Caco-2 (cell line): ENCODE results near the gene PTK7. TPM values are rescaled to one million over a fixed set of nuclear protein-coding genes. Genes with fewer than 3 reads are reported as not detected.
A peak's percentile ranks its signal among the peaks of the same experiment; 100 is the strongest.
"Not testable (repeated sequence)": the region's sequence is repeated elsewhere in the genome, so short reads cannot be mapped to it uniquely, and the experiment has no call there.

Experiments used
- BruUV-seq: library from RNA; stranded (reverse); fragments of 400-500 nt; replicated peaks from 2 replicates; lab custom pipeline; 2021; lab: Mats Ljungman, UMichigan
- CTCF ChIA-PET: fragments of 300-600 bp; sonication (Branson Sonifier 250); formaldehyde crosslinking; loops from one replicate; lab custom pipeline; 2022; ENCODE audit warnings: antibody characterized with exemption; lab: Charles Lee
- POLR2A ChIA-PET: fragments of 300-600 bp; sonication (Branson Sonifier 250); formaldehyde crosslinking; loops from one replicate; lab custom pipeline; 2022; ENCODE audit warnings: antibody characterized with exemption; lab: Charles Lee
- DNase-seq, 2 experiments: peaks; one replicate each; pipeline versions ENCODE4 v3.0.0 to v3.0.0-alpha.2; 2020 to 2022
- H3K27me3 ChIP-seq: replicated peaks from 2 replicates; pipeline ENCODE4 v1.6.0; 2011; ENCODE audit warnings: low read length; ENCODE audit not compliant: control insufficient read depth, insufficient read depth
- H3K36me3 ChIP-seq: 2 replicates; pipeline ENCODE4 v1.5.1; 2011; ENCODE audit warnings: low read length; ENCODE audit not compliant: control insufficient read depth, insufficient read depth
- H3K4me1 ChIP-seq: fragments of 250-450 bp; sonication (Bioruptor Pico); 2 replicates; pipeline ENCODE4 v1.5.1; 2020; ENCODE audit warnings: mild to moderate bottlenecking
- H3K4me3 ChIP-seq: 2 replicates; pipeline ENCODE4 v1.5.1; 2011; ENCODE audit warnings: low read depth, mild to moderate bottlenecking, control low read depth, low read length
- H3K9me3 ChIP-seq: fragments of 250-450 bp; sonication (Bioruptor Pico); 2 replicates; pipeline ENCODE4 v1.5.1; 2020; ENCODE audit warnings: mild to moderate bottlenecking, moderate library complexity
- H3K27ac Mint-ChIP-seq: one replicate; pipeline ENCODE4 v1.8.0; 2022; ENCODE audit warnings: mixed read lengths; ENCODE audit not compliant: unreplicated experiment
- H3K27me3 Mint-ChIP-seq: one replicate; pipeline ENCODE4 v1.8.0; 2022; ENCODE audit warnings: mixed read lengths; ENCODE audit not compliant: insufficient read depth, unreplicated experiment
- H3K36me3 Mint-ChIP-seq: one replicate; pipeline ENCODE4 v1.8.0; 2022; ENCODE audit warnings: mild to moderate bottlenecking, mixed read lengths; ENCODE audit not compliant: insufficient read depth, unreplicated experiment
- H3K4me1 Mint-ChIP-seq: one replicate; pipeline ENCODE4 v1.8.0; 2022; ENCODE audit warnings: low read depth, mixed read lengths; ENCODE audit not compliant: unreplicated experiment
- H3K4me3 Mint-ChIP-seq: one replicate; pipeline ENCODE4 v1.8.0; 2022; ENCODE audit warnings: mild to moderate bottlenecking, moderate library complexity, mixed read lengths; ENCODE audit not compliant: unreplicated experiment
- H3K9me3 Mint-ChIP-seq: one replicate; pipeline ENCODE4 v1.8.0; 2022; ENCODE audit warnings: mixed read lengths; ENCODE audit not compliant: unreplicated experiment
- CTCF ChIP-seq, 2 experiments: fragments of 200-600 bp in 1 of 2; IDR thresholded peaks; 1 replicate in 1 of 2; 2 replicates in 1 of 2; pipeline versions ENCODE4 v1.5.1 to v1.8.0; 2011 to 2022; ENCODE audit warnings: antibody characterized with exemption in 1 of 2, control low read depth in 1 of 2, inconsistent platforms in 1 of 2, low read depth in 1 of 2, low read length in 1 of 2, mild to moderate bottlenecking in 1 of 2, moderate library complexity in 1 of 2; ENCODE audit not compliant: insufficient read depth in 1 of 2, severe bottlenecking in 1 of 2, unreplicated experiment in 1 of 2
- intact Hi-C: fragments of 100-400 bp; cut with micrococcal nuclease; formaldehyde crosslinking; loops from one replicate; pipeline ENCODE4 v1.10.0; 2022; ENCODE audit not compliant: unreplicated experiment
- total RNA-seq: library from RNA; stranded (reverse); gene quantifications from 2 replicates; pipeline ENCODE4 v1.2.3, GENCODE V29; 2022

PTK7 gene
- total RNA-seq, 1 experiment from 2014 or later, result 180 TPM

DNA sequence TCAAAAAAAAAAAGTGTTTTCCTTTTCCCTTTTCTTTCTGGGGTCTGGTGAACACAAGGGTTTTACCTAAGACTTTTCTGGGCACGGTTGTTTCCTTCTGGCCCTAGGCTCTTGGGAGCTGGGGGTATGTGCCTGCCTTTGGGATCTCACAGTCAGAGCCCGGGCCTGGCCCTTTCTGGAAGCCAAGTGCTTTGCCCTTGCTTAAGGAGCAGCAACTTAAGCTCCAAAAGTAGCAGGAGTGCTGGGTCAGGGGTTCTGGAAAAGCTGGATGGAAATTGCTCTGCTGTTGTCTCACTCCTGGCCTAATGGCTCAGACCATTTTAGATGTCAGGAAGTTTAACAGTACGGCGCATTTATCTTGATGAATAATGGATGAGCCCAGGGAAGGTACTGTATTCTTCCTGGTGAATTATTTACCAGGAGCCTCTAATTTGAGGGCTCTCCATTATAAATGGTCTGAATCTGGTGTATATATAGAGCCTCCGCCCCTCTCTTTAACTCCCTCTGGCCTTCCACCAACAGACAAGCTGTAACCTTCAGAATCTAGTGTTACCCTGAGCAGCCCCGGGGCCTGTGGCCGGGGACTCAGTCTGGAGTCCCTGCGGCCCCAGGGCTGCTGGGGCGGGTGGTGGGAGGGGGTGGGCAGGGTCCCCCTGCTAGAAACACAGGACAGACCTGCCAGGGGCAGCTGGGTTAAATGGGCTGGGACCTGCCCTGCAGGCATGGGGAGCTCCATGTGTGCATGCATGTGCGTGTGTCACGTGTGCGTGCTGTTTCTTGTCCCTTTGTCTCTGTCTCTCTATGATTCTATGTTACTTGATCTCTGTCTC is 37.5 kb downstream of the PTK7 start:
- Mint-ChIP-seq H3K9me3 (no peaks in the 10 kb centered on the region), H3K4me1 (peaks cover 20% of the 10 kb centered on the region), H3K4me3 (peak overlapping the region; percentile 0), H3K36me3 (peaks cover 6% of the 10 kb centered on the region), H3K27ac (peak overlapping the region; percentile 69), H3K27me3 (no peaks in the 10 kb centered on the region)
- intact Hi-C loops, result no loop called here
- Histone ChIP-seq H3K36me3 (no peaks in the 10 kb centered on the region), H3K4me3 (no peak overlapping the region), H3K27me3 (no peaks in the 10 kb centered on the region), H3K9me3 (no peaks in the 10 kb centered on the region), H3K4me1 (peaks cover 14% of the 10 kb centered on the region)
- DNase-seq, result no peak
- CTCF ChIA-PET, result no interaction called here
- POLR2A ChIA-PET, result interaction anchor here (0.5 kb wide), 2 partner anchors 18 to 542 kb away, joined by 4 to 8 read pairs; no protein-coding TSS in a partner anchor
- TF ChIP-seq CTCF (IDR thresholded peaks at IDR 0.05; ENCODE audit: insufficient read depth in 1 of 2, low read depth in 1 of 2, low read length in 1 of 2, severe bottlenecking in 1 of 2, unreplicated experiment in 1 of 2), result no peak
- no TSS peak for BruUV-seq

- no TSS peak for BruUV-seq
- H3K4me3 ChIP-seq, result no peak overlapping the region
- POLR2A ChIA-PET, result no interaction called here
- TF ChIP-seq CTCF (IDR thresholded peaks at IDR 0.05; ENCODE audit: insufficient read depth in 1 of 2, low read depth in 1 of 2, low read length in 1 of 2, severe bottlenecking in 1 of 2, unreplicated experiment in 1 of 2), result no peak
- peaks cover 20% of the 10 kb centered on the region for H3K4me1 Mint-ChIP-seq
- no peak overlapping the region for H3K27ac Mint-ChIP-seq
- H3K36me3 Mint-ChIP-seq, result peaks cover 6% of the 10 kb centered on the region
- no peaks in the 10 kb centered on the region for H3K27me3 ChIP-seq
- no peak for DNase-seq
- peaks cover 14% of the 10 kb centered on the region for H3K4me1 ChIP-seq
- H3K9me3 ChIP-seq, result no peaks in the 10 kb centered on the region
- no peak overlapping the region for H3K4me3 Mint-ChIP-seq
- no peaks in the 10 kb centered on the region for H3K9me3 Mint-ChIP-seq
- no peaks in the 10 kb centered on the region for H3K36me3 ChIP-seq
- intact Hi-C loops, result no loop called here
- CTCF ChIA-PET, result no interaction called here
- H3K27me3 Mint-ChIP-seq, result no peaks in the 10 kb centered on the region
Measured at GRCh38 chr6:43115365-43115764, 39.3 kb downstream of the PTK7 start.

- H3K27me3 Mint-ChIP-seq, DNase-seq, H3K9me3 Mint-ChIP-seq, POLR2A ChIA-PET, intact Hi-C loops, H3K27me3 ChIP-seq, H3K36me3 ChIP-seq, H3K36me3 Mint-ChIP-seq, BruUV-seq, H3K4me3 Mint-ChIP-seq, CTCF ChIA-PET, H3K9me3 ChIP-seq, H3K27ac Mint-ChIP-seq, H3K4me3 ChIP-seq: not testable (repeated sequence)
- peaks cover 14% of the 10 kb centered on the region for H3K4me1 ChIP-seq
- peaks cover 22% of the 10 kb centered on the region for H3K4me1 Mint-ChIP-seq
Measured at GRCh38 chr6:43117466-43117865, 41.4 kb downstream of the PTK7 start.
